ENCODE data around the gene SLX9.

GRCh38 chr21:44901391-44902074, 38.3 kb upstream of the SLX9 start:
- TF ChIP-seq POLR2A (IDR thresholded peaks at IDR 0.05; ENCODE audit: low read length) (no peak), GATA1 (IDR thresholded peaks at IDR 0.05; ENCODE audit: low read depth, low read length) (no peak)

Measured in erythroblast (primary cell).